Psoas muscle (tissue), 8 donors: Measurements from ENCODE around the gene PRSS22. TPM values are rescaled to one million over a fixed set of nuclear protein-coding genes. Genes with fewer than 3 reads are reported as not detected.

Experiments
- ATAC-seq, 4 donors: fragments of 200-7000 bp; cut with Tn5 transposase; one replicate each; pipeline ENCODE4 v1.9.1; 2020; ENCODE audit warnings: moderate library complexity in 3 of 4, mild to moderate bottlenecking in 2 of 4
- DNase-seq, 2 donors: peaks; one replicate each; pipeline ENCODE4 v3.0.0-alpha.2; 2020
- H3K27ac ChIP-seq: fragments of 200-600 bp; one replicate; pipeline ENCODE4 v1.8.0; 2022
- H3K27me3 ChIP-seq, 3 donors: fragments of 200-600 bp in 1 of 3; one replicate each; pipeline versions ENCODE4 v1.6.1 to v1.8.0; 2013 to 2022; ENCODE audit warnings: low read length in 2 of 3, mild to moderate bottlenecking in 2 of 3, moderate library complexity in 1 of 3; ENCODE audit not compliant: insufficient read depth in 3 of 3
- H3K36me3 ChIP-seq, 2 donors: fragments of 200-600 bp in 1 of 2; one replicate each; pipeline versions ENCODE4 v1.6.1 to v1.8.0; 2013 to 2022; ENCODE audit warnings: low read depth in 1 of 2, mild to moderate bottlenecking in 1 of 2, moderate library complexity in 1 of 2; ENCODE audit not compliant: insufficient read depth in 1 of 2
- H3K4me1 ChIP-seq: fragments of 200-600 bp; one replicate; pipeline ENCODE4 v1.8.0; 2022
- H3K4me3 ChIP-seq: fragments of 200-600 bp; one replicate; pipeline ENCODE4 v1.8.0; 2022; ENCODE audit warnings: mild to moderate bottlenecking
- H3K9me3 ChIP-seq: fragments of 200-600 bp; one replicate; pipeline ENCODE4 v1.8.0; 2022
- WGBS, 3 donors: extraction: QIAGEN DNeasy Blood & Tissue Kit; methylation state at CpG; one replicate each; pipeline versions ENCODE4 v1.1.6 to v1.1.7; 2013; 5-methylcytosine and 5-hydroxymethylcytosine counted together
- intact Hi-C, 2 donors: fragments of 100-400 bp; cut with DNase I; formaldehyde crosslinking; loops; one replicate each; pipeline versions ENCODE4 v1.11.0 to v1.14.2; 2022
- polyA plus RNA-seq, 3 donors: library from polyadenylated mRNA; stranded (reverse); fragments of 200-250 nt; gene quantifications; one replicate each; pipeline ENCODE4 v1.2.3, GENCODE V29; 2013
- total RNA-seq, 4 donors: library from RNA; stranded (reverse); fragmentation: NEBNext Ultra II Directional in 2 of 4; extraction: Animal tissue kit (Norgen Biotek cat#: 25700) in 2 of 4; gene quantifications; one replicate each; pipeline versions ENCODE4 v1.2.1 to v1.2.4, GENCODE V29; 2021 to 2023
- TF ChIP-seq, protein P1 (sequence below): fragments of 200-600 bp; IDR thresholded peaks from one replicate; pipeline ENCODE4 v1.8.0; 2022; ENCODE audit warnings: antibody characterized with exemption
- donor health status: healthy with polysubstance abuse.
- donor health status: DM: no; HTN: no; CAD: no; lungs with moderate emphysema.
- donor health status: Bipolar disorder and iron deficiency.
- donor health status: healthy.
- donor health status: DM: yes; HTN: yes; CAD: no.
- donor health status: DM: no; HTN: no; CAD: no.
- donor health status: DM: no; HTN: no; CAD: no.
- donor health status: DM: yes; HTN: yes; CAD: no.

The PRSS22 gene
- total and polyA plus RNA-seq, 7 donors = 0.07 to 0.20 (median 0.13) TPM; not detected in 4

DNA sequence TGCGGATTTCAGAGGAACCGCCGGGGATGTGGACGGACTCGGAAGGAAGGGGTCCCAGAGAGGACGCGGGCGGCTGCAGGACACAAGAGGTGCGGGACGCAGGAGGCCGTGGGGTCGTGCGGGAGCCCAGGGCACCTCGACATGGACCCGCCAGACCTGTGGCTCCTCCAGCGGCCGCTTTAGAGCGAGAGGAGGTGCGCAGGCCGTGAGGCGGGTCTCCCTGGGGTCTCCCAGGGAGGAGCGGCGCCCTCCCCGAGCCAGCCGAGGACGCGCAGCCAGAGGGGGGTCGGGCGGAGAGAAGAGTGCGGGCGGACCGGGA, 46.9 kb upstream of the PRSS22 start:
- TF ChIP-seq, protein P1, sequence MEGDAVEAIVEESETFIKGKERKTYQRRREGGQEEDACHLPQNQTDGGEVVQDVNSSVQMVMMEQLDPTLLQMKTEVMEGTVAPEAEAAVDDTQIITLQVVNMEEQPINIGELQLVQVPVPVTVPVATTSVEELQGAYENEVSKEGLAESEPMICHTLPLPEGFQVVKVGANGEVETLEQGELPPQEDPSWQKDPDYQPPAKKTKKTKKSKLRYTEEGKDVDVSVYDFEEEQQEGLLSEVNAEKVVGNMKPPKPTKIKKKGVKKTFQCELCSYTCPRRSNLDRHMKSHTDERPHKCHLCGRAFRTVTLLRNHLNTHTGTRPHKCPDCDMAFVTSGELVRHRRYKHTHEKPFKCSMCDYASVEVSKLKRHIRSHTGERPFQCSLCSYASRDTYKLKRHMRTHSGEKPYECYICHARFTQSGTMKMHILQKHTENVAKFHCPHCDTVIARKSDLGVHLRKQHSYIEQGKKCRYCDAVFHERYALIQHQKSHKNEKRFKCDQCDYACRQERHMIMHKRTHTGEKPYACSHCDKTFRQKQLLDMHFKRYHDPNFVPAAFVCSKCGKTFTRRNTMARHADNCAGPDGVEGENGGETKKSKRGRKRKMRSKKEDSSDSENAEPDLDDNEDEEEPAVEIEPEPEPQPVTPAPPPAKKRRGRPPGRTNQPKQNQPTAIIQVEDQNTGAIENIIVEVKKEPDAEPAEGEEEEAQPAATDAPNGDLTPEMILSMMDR = no peak
- peak in 1 of 4 donors; percentile 0 for ATAC-seq
- intact Hi-C loops = no loop called here
- Histone ChIP-seq H3K27ac (peak overlapping the region; percentile 87), H3K27me3 (no peaks in the 10 kb centered on the region), H3K4me1 (peaks cover 11% of the 10 kb centered on the region), H3K9me3 (no peaks in the 10 kb centered on the region), H3K4me3 (peak overlapping the region; percentile 85), H3K36me3 (no peaks in the 10 kb centered on the region)
- no peak for DNase-seq
- WGBS, 3 donors = 0 to 1% (median 1%) methylated on average over 26 to 32 of the region's 32 CpGs

DNA sequence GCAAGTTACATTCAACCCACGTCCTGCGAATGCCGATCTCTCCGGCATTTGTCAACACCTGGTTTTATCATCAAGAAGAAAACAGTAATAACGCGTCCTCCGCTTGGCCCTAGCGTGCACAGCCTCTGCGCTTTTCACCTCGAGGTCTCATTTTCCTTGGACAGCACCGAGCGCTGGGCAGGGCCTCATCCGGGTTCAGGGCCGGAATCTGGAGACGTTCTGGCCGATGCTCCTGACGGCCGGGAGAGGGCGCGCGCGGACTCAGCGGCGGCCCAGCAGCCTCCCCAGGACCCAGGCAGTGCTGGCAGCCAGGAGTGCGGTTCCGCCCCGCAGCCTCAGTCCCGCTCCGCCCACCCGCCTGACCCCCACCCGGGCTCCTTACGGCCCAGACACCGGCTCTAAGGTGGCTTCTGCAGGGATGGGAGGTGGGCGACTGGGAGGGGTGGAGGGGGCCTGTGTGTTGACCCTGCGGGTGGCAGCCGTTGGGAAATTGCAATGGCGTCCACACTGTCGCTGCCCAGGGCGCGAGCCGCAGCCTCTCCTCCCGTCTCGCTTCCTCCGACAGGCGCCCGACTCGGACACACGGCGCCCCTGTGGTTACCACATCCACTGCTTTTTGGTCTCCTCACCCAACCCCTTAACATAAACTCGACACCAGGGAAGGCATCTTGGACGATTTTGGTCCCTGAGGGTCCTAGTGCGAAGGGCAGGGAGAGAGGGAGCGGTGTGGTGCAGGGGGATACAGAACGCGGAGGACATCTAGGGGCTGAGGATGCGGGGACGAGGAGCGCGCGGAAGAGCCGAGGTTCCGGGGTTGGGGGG, 46.3 kb upstream of the PRSS22 start:
- intact Hi-C loops = no loop called here
- Histone ChIP-seq H3K36me3 (no peaks in the 10 kb centered on the region), H3K27me3 (no peaks in the 10 kb centered on the region), H3K27ac (peak overlapping the region; percentile 87), H3K4me3 (peak overlapping the region; percentile 85), H3K9me3 (no peaks in the 10 kb centered on the region), H3K4me1 (peaks cover 11% of the 10 kb centered on the region)
- ATAC-seq (peak; percentile 47 to 70 (median 62)), DNase-seq (peak; percentile 85 to 90)
- WGBS, 3 donors = 0 to 1% (median 1%) methylated on average over 60 to 62 of the region's 62 CpGs
- TF ChIP-seq, protein P1 = peak; percentile 89

DNA sequence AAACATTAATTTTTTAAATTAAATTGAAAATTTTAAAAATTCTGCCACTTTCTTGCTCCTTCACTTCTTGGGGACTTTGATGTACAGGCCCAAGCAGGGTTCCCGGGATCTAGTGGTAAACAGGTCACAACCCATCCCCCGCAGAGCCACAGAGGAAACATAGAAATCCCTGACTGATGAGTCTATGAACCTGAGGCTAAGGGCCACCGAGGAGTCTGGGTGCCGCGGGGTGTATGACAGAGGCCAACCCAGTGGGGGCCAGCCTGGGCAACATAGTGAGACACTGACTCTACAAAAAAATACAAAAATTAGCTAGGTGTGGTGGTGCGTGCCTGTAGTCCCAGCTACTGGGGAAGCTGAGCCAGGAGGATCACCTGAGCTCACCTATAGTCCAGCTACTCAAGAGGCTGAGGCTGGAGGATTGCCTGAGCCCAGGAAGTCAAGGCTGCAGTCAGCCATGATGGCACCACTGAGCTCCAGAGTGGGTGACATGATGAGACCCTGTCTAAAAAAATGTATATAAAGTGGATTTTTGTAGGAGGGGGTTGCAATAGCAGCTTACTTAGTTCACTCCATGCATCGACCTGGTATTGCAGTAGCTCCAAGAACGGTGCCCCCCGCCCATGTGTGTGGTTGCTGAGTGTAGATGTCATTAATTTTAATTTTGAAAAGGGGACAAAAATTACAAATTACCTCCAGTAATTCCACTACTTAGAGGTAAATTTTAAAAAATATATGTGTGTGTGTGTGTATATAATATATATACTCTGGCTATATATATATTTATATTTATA, 44.6 kb upstream of the PRSS22 start:
- DNase-seq = peak in 1 of 2 donors; percentile 39
- Histone ChIP-seq H3K27me3 (no peaks in the 10 kb centered on the region), H3K4me3 (no peak overlapping the region), H3K36me3 (no peaks in the 10 kb centered on the region), H3K4me1 (peaks cover 11% of the 10 kb centered on the region), H3K9me3 (no peaks in the 10 kb centered on the region), H3K27ac (no peak overlapping the region)
- ATAC-seq = no peak
- TF ChIP-seq, protein P1 = no peak
- WGBS, 3 donors = 90 to 95% (median 92%) methylated on average over 9 of the region's 9 CpGs
- intact Hi-C loops = no loop called here

DNA sequence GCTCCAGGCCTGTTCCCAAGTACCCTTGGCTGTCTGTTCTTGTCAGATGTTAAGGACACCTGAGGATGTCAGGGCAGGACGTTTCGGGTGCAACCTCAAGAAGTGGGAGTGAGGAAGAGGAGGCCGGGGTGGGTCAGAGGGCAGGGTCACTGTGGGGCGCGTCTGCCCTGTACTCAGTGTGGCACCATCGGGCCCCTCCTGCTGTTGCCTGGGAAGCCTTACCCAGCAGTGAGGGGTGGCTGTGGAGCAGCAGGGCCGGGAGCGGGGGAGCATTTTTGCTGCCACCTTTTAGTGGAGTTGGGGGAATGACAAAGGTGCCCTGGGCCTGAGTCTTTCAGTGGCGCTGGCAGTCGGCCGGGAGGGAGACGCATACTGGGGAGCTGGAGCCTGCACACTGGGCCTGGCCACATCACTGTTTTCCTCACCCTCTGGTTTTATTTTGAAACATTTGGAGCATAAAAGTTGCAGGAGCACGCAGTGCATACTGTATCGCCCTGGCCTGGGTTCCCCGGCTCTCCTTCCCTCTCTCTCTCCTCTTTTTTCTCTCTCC, 42.6 kb upstream of the PRSS22 start:
- WGBS, 3 donors = 92 to 94% (median 93%) methylated on average over 15 of the region's 15 CpGs
- ATAC-seq (no peak), DNase-seq (peak in 1 of 2 donors; percentile 48)
- Histone ChIP-seq H3K4me3 (no peak overlapping the region), H3K9me3 (no peaks in the 10 kb centered on the region), H3K36me3 (no peaks in the 10 kb centered on the region), H3K27ac (no peak overlapping the region), H3K27me3 (no peaks in the 10 kb centered on the region), H3K4me1 (peaks cover 3% of the 10 kb centered on the region)
- TF ChIP-seq, protein P1 = no peak
- intact Hi-C loops = no loop called here
